H9 (cell line): ENCODE measurements around the gene MRPS23. TPM values are rescaled to one million over a fixed set of nuclear protein-coding genes. Genes with fewer than 3 reads are reported as not detected.

ENCODE experiments used
- DNase-seq: peaks from one replicate; pipeline ENCODE4 v3.0.0-alpha.2; 2017
- H2AFZ ChIP-seq: one replicate; pipeline ENCODE4 v1.6.1; 2013; ENCODE audit warnings: mild to moderate bottlenecking, low read length, control low read depth, moderate library complexity
- H2AK5ac ChIP-seq: 2 replicates; pipeline ENCODE4 v1.6.1; 2013; ENCODE audit warnings: low read length, control low read depth, mixed read lengths; ENCODE audit not compliant: insufficient read length
- H2BK120ac ChIP-seq: one replicate; pipeline ENCODE4 v1.6.1; 2013; ENCODE audit warnings: low read depth, mild to moderate bottlenecking, low read length, control low read depth, inconsistent platforms; ENCODE audit not compliant: poor library complexity, severe bottlenecking
- H2BK12ac ChIP-seq: 2 replicates; pipeline ENCODE4 v1.6.1; 2013; ENCODE audit warnings: low read length, control low read depth, mixed read lengths, low read depth; ENCODE audit not compliant: insufficient read length
- H2BK15ac ChIP-seq: 2 replicates; pipeline ENCODE4 v1.6.1; 2013; ENCODE audit warnings: low read depth, low read length, control low read depth
- H2BK20ac ChIP-seq: one replicate; pipeline ENCODE4 v1.6.1; 2013; ENCODE audit warnings: low read depth, mild to moderate bottlenecking, low read length, control low read depth, inconsistent platforms; ENCODE audit not compliant: poor library complexity, severe bottlenecking
- H2BK5ac ChIP-seq: 2 replicates; pipeline ENCODE4 v1.6.1; 2013; ENCODE audit warnings: low read length, control low read depth, mixed read lengths; ENCODE audit not compliant: insufficient read length
- H3K14ac ChIP-seq: 2 replicates; pipeline ENCODE4 v1.6.1; 2013; ENCODE audit warnings: low read length, control low read depth; ENCODE audit not compliant: insufficient read depth
- H3K18ac ChIP-seq: 2 replicates; pipeline ENCODE4 v1.6.1; 2013; ENCODE audit warnings: low read depth, mild to moderate bottlenecking, mixed read lengths, low read length, control low read depth; ENCODE audit not compliant: insufficient read length
- H3K23ac ChIP-seq: 2 replicates; pipeline ENCODE4 v1.6.1; 2013; ENCODE audit warnings: low read length, control low read depth, mixed read lengths, low read depth; ENCODE audit not compliant: insufficient read length
- H3K23me2 ChIP-seq: 2 replicates; pipeline ENCODE4 v1.6.1; 2013; ENCODE audit warnings: low read depth, mild to moderate bottlenecking, mixed read lengths, low read length, control low read depth; ENCODE audit not compliant: insufficient read length, poor library complexity, severe bottlenecking
- H3K27ac ChIP-seq: 2 replicates; pipeline ENCODE4 v1.5.1; 2013; ENCODE audit warnings: low read length, control low read depth, mixed read lengths, low read depth; ENCODE audit not compliant: insufficient read length
- H3K27me3 ChIP-seq: 2 replicates; pipeline ENCODE4 v1.6.1; 2013; ENCODE audit warnings: low read length, control low read depth, inconsistent platforms; ENCODE audit not compliant: insufficient read depth
- H3K4ac ChIP-seq: 2 replicates; pipeline ENCODE4 v1.6.1; 2013; ENCODE audit warnings: low read depth, mild to moderate bottlenecking, control low read depth, inconsistent platforms, low read length, moderate library complexity
- H3K4me1 ChIP-seq: 2 replicates; pipeline ENCODE4 v1.6.1; 2013; ENCODE audit warnings: low read length, control low read depth, inconsistent platforms; ENCODE audit not compliant: insufficient read depth
- H3K4me2 ChIP-seq: 2 replicates; pipeline ENCODE4 v1.6.1; 2013; ENCODE audit warnings: low read length, control low read depth, mixed read lengths; ENCODE audit not compliant: insufficient read length, insufficient read depth
- H3K56ac ChIP-seq: 2 replicates; pipeline ENCODE4 v1.6.1; 2013; ENCODE audit warnings: low read depth, mild to moderate bottlenecking, mixed read lengths, low read length, control low read depth; ENCODE audit not compliant: insufficient read length
- H3K79me1 ChIP-seq: 2 replicates; pipeline ENCODE4 v1.6.1; 2013; ENCODE audit warnings: low read depth, mild to moderate bottlenecking, moderate library complexity, low read length, control low read depth, inconsistent platforms; ENCODE audit not compliant: insufficient read depth, poor library complexity, severe bottlenecking
- H3K79me2 ChIP-seq: 2 replicates; pipeline ENCODE4 v1.6.1; 2013; ENCODE audit warnings: low read length, control low read depth, inconsistent platforms; ENCODE audit not compliant: insufficient read depth
- H3K9ac ChIP-seq: 2 replicates; pipeline ENCODE4 v1.6.1; 2013; ENCODE audit warnings: low read length, control low read depth, mixed read lengths; ENCODE audit not compliant: insufficient read length; ENCODE audit errors: extremely low read depth
- H3K9me3 ChIP-seq: one replicate; pipeline ENCODE4 v1.6.1; 2013; ENCODE audit warnings: low read depth, low read length, inconsistent platforms; ENCODE audit not compliant: control insufficient read depth
- H3T11ph ChIP-seq: one replicate; pipeline ENCODE4 v1.6.1; 2013; ENCODE audit warnings: mild to moderate bottlenecking, low read length, control low read depth, inconsistent platforms
- H4K20me1 ChIP-seq: one replicate; pipeline ENCODE4 v1.6.1; 2013; ENCODE audit not compliant: control insufficient read depth, insufficient read length, insufficient read depth
- H4K5ac ChIP-seq: 2 replicates; pipeline ENCODE4 v1.6.1; 2013; ENCODE audit warnings: low read depth, mild to moderate bottlenecking, mixed read lengths, low read length, control low read depth; ENCODE audit not compliant: insufficient read length
- H4K8ac ChIP-seq: replicated peaks from 2 replicates; pipeline ENCODE4 v1.6.1; 2013; ENCODE audit warnings: low read length, control low read depth, mixed read lengths, low read depth; ENCODE audit not compliant: insufficient read length
- H4K91ac ChIP-seq: 2 replicates; pipeline ENCODE4 v1.6.1; 2013; ENCODE audit warnings: low read depth, mild to moderate bottlenecking, moderate library complexity, mixed read lengths, low read length, control low read depth; ENCODE audit not compliant: insufficient read length
- H3K27ac Mint-ChIP-seq, 3 experiments: 2 replicates in 2 of 3; 3 replicates in 1 of 3; pipeline ENCODE4 v1.8.0; 2020 to 2021; ENCODE audit warnings: mixed read lengths in 3 of 3, mild to moderate bottlenecking in 1 of 3, moderate library complexity in 1 of 3
- H3K27me3 Mint-ChIP-seq: 2 replicates; pipeline ENCODE4 v1.8.0; 2021; ENCODE audit warnings: low read depth, mild to moderate bottlenecking, moderate library complexity, mixed read lengths
- H3K36me3 Mint-ChIP-seq, 3 experiments: 2 replicates in 2 of 3; 3 replicates in 1 of 3; pipeline ENCODE4 v1.8.0; 2020 to 2021; ENCODE audit warnings: low read depth in 3 of 3, mixed read lengths in 3 of 3; ENCODE audit not compliant: insufficient read depth in 1 of 3
- H3K4me1 Mint-ChIP-seq, 2 experiments: 2 replicates each; pipeline ENCODE4 v1.8.0; 2020; ENCODE audit warnings: mixed read lengths in 2 of 2
- H3K4me3 Mint-ChIP-seq, 2 experiments: 2 replicates in 1 of 2; 3 replicates in 1 of 2; pipeline ENCODE4 v1.8.0; 2020 to 2021; ENCODE audit warnings: mild to moderate bottlenecking in 2 of 2, mixed read lengths in 2 of 2, moderate library complexity in 1 of 2
- H3K9me3 Mint-ChIP-seq, 2 experiments: 2 replicates in 1 of 2; 3 replicates in 1 of 2; pipeline ENCODE4 v1.8.0; 2020; ENCODE audit warnings: mild to moderate bottlenecking in 2 of 2, mixed read lengths in 2 of 2, moderate library complexity in 1 of 2
- CTCF ChIP-seq: fragments of 200-600 bp; sonication (generic); conservative IDR thresholded peaks from 3 replicates; pipeline ENCODE4 v1.8.0; 2021; ENCODE audit warnings: antibody characterized with exemption, mild to moderate bottlenecking
- WGBS: extraction: QIAGEN DNeasy Blood & Tissue Kit; methylation state at CpG from one replicate; pipeline ENCODE4 v1.1.7; 2013; ENCODE audit warnings: missing lambda C conversion rate, low lambda C conversion rate, mixed read lengths; ENCODE audit not compliant: insufficient read length; ENCODE audit errors: extremely low coverage; 5-methylcytosine and 5-hydroxymethylcytosine counted together
- total RNA-seq: library from RNA; stranded (reverse); gene quantifications from 2 replicates; pipeline ENCODE4 v1.2.1, GENCODE V29; 2021

MRPS23 gene
- total RNA-seq, 1 experiment from 2014 or later, result 62.0 TPM

GRCh38 chr17:57810721-57811637 lies 38.9 kb downstream of the MRPS23 start:
- no peak overlapping the region; a peak in 1 of 7 replicates for H3K27ac Mint-ChIP-seq
- Histone ChIP-seq H3K56ac (no peak overlapping the region), H2BK5ac (no peak overlapping the region), H3K4ac (no peak overlapping the region), H3T11ph (no peak overlapping the region), H4K91ac (no peak overlapping the region), H2BK15ac (no peak overlapping the region), H3K9me3 (no peaks in the 10 kb centered on the region), H3K4me1 (no peaks in the 10 kb centered on the region), H2AK5ac (no peak overlapping the region), H2BK20ac (no peak overlapping the region), H3K23ac (no peak overlapping the region), H2BK120ac (no peak overlapping the region), H3K4me2 (no peak overlapping the region), H3K9ac (no peak overlapping the region), H3K27me3 (no peaks in the 10 kb centered on the region), H3K23me2 (no peaks in the 10 kb centered on the region), H2BK12ac (no peak overlapping the region), H2AFZ (no peak overlapping the region), H3K14ac (no peak overlapping the region), H4K8ac (no peak overlapping the region), H3K79me2 (no peaks in the 10 kb centered on the region), H3K18ac (no peak overlapping the region), H3K27ac (no peak overlapping the region), H4K20me1 (no peaks in the 10 kb centered on the region), H3K79me1 (no peaks in the 10 kb centered on the region), H4K5ac (no peak overlapping the region)
- H3K4me1 Mint-ChIP-seq, result peaks cover 5 to 18% of the 10 kb centered on the region in 2 experiments; a peak in 3 of 4 replicates
- no peak for TF ChIP-seq CTCF
- H3K9me3 Mint-ChIP-seq, result no peaks in the 10 kb centered on the region
- WGBS, result no CpG with 5 or more reads among the region's 31 CpGs
- no peak overlapping the region for H3K4me3 Mint-ChIP-seq
- peaks cover 31% of the 10 kb centered on the region for H3K27me3 Mint-ChIP-seq
- no peaks in the 10 kb centered on the region for H3K36me3 Mint-ChIP-seq
- DNase-seq, result peak; percentile 38
